GM12872 (cell line): ENCODE results near the gene UQCC5.

ENCODE experiments used
- CTCF ChIP-seq: IDR thresholded peaks from 3 replicates; pipeline ENCODE4 v1.5.1; 2011; ENCODE audit warnings: low read depth, mild to moderate bottlenecking, low read length, moderate library complexity; ENCODE audit not compliant: insufficient read depth

Gene UQCC5

GRCh38 chr3:52529376-52530333 lies 6.8 kb upstream of the UQCC5 start:
- no peak for TF ChIP-seq CTCF

- TF ChIP-seq CTCF = no peak
Observed at GRCh38 chr3:52530918-52531826, 5.2 kb upstream of the UQCC5 start.

- TF ChIP-seq CTCF = no peak
Observed at GRCh38 chr3:52531860-52532516, 4.4 kb upstream of the UQCC5 start.

- no peak for TF ChIP-seq CTCF
Observed at GRCh38 chr3:52532517-52532837, 3.9 kb upstream of the UQCC5 start.

GRCh38 chr3:52532838-52533622 lies 3.4 kb upstream of the UQCC5 start:
- TF ChIP-seq CTCF = no peak

- TF ChIP-seq CTCF = 0 out of 3 replicates have a peak, but pooled peaks have one; percentile 22
Observed at GRCh38 chr3:52533623-52534280, 2.7 kb upstream of the UQCC5 start, which contains the start of gene NT5DC2. Gene NT5DC2, minus strand, starts transcription at chr3:52533857. Its CDS starts 120 bp downstream, at chr3:52533737.
